ENCODE results near the gene PRICKLE2.

DNA sequence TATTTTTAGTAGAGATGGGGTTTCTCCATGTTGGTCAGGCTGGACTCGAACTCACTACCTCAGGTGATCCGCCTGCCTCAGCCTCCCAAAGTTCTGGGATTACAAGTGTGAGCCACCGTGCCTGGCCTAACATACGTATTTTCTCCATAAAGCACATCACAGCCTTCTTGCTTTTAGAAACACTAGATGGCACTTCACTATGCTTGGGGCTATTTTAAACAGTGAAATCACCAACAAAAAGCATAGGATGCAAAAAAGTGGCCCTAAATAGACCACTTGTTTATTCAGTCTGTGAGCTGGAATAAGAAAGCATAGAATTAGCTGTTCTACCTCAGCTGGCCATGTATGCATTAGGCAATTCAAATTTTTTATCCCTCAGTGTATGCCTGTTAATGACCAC lies 46.0 kb downstream of the PRICKLE2 start:
- TF ChIP-seq SIN3A (IDR thresholded peaks at IDR 0.05; ENCODE audit: borderline replicate concordance, insufficient read depth, low read length) (no peak), TAF1 (IDR thresholded peaks at IDR 0.05; ENCODE audit: borderline replicate concordance, insufficient read depth, low read length) (no peak)

All from PFSK-1 (cell line).